ENCODE results near the gene CAMK2G.
"Not testable (repeated sequence)": the region's sequence is repeated elsewhere in the genome, so short reads cannot be mapped to it uniquely, and the experiment has no call there.

The CAMK2G gene

GRCh38 chr10:73894245-73894971 is 20.1 kb upstream of the CAMK2G start:
- Mint-ChIP-seq H3K4me3 (no peak overlapping the region), H3K4me1 (no peaks in the 10 kb centered on the region), H3K36me3 (no peaks in the 10 kb centered on the region), H3K27me3 (peaks cover 40% of the 10 kb centered on the region), H3K9me3 (no peaks in the 10 kb centered on the region), H3K27ac (no peak overlapping the region)
- no peak for DNase-seq
- CTCF ChIA-PET, result interaction anchor here (0.8 to 2.1 kb wide), 5 partner anchors 8 to 46 kb away, joined by 3 to 10 read pairs (median 6); no protein-coding TSS in a partner anchor

- CTCF ChIA-PET, result interaction anchor here (1.4 to 18.8 kb wide), 5 partner anchors 7 to 47 kb away, joined by 3 to 511 read pairs (median 9); no protein-coding TSS in a partner anchor
- peaks cover 32% of the 10 kb centered on the region for H3K27me3 Mint-ChIP-seq
- DNase-seq, result no peak
- H3K27ac Mint-ChIP-seq, result no peak overlapping the region
- H3K4me3 Mint-ChIP-seq, result no peak overlapping the region
- H3K4me1 Mint-ChIP-seq, result no peaks in the 10 kb centered on the region
- H3K36me3 Mint-ChIP-seq, result no peaks in the 10 kb centered on the region
- H3K9me3 Mint-ChIP-seq, result no peaks in the 10 kb centered on the region
These were observed 19.1 kb upstream of the CAMK2G start for GRCh38 chr10:73893426-73893825.

GRCh38 chr10:73892310-73893030 is 18.1 kb upstream of the CAMK2G start:
- no peak overlapping the region for H3K27ac Mint-ChIP-seq
- H3K27me3 Mint-ChIP-seq, result peaks cover 27% of the 10 kb centered on the region
- no peak overlapping the region for H3K4me3 Mint-ChIP-seq
- CTCF ChIA-PET, result interaction anchor here (0.8 to 18.8 kb wide), 6 partner anchors 12 to 188 kb away, joined by 3 to 511 read pairs (median 6); no protein-coding TSS in a partner anchor
- H3K4me1 Mint-ChIP-seq, result no peaks in the 10 kb centered on the region
- DNase-seq, result no peak
- no peaks in the 10 kb centered on the region for H3K9me3 Mint-ChIP-seq
- no peaks in the 10 kb centered on the region for H3K36me3 Mint-ChIP-seq

- CTCF ChIA-PET, result interaction anchor here (0.6 to 18.8 kb wide), 7 partner anchors 9 to 189 kb away, joined by 3 to 511 read pairs (median 3); no protein-coding TSS in a partner anchor
- H3K27ac Mint-ChIP-seq, result no peak overlapping the region
- no peak overlapping the region for H3K4me3 Mint-ChIP-seq
- H3K9me3 Mint-ChIP-seq, result no peaks in the 10 kb centered on the region
- H3K36me3 Mint-ChIP-seq, result no peaks in the 10 kb centered on the region
- no peak for DNase-seq
- peaks cover 2% of the 10 kb centered on the region for H3K4me1 Mint-ChIP-seq
- peaks cover 34% of the 10 kb centered on the region for H3K27me3 Mint-ChIP-seq
These were observed 17.2 kb upstream of the CAMK2G start for GRCh38 chr10:73891540-73891939.

- not testable (repeated sequence) for H3K36me3 Mint-ChIP-seq, H3K4me3 Mint-ChIP-seq, H3K27ac Mint-ChIP-seq, H3K4me1 Mint-ChIP-seq, H3K9me3 Mint-ChIP-seq, DNase-seq
- CTCF ChIA-PET, result interaction anchor here (0.8 to 18.8 kb wide), 7 partner anchors 9 to 190 kb away, joined by 3 to 511 read pairs (median 4); no protein-coding TSS in a partner anchor
- H3K27me3 Mint-ChIP-seq, result peaks cover 34% of the 10 kb centered on the region
These were observed 16.5 kb upstream of the CAMK2G start for GRCh38 chr10:73890830-73891229.

GRCh38 chr10:73890261-73890660 is 15.9 kb upstream of the CAMK2G start:
- no peak overlapping the region for H3K4me3 Mint-ChIP-seq
- no peak for DNase-seq
- H3K27me3 Mint-ChIP-seq, result peaks cover 34% of the 10 kb centered on the region
- no peaks in the 10 kb centered on the region for H3K9me3 Mint-ChIP-seq
- H3K4me1 Mint-ChIP-seq, result peaks cover 2% of the 10 kb centered on the region
- H3K27ac Mint-ChIP-seq, result no peak overlapping the region
- no peaks in the 10 kb centered on the region for H3K36me3 Mint-ChIP-seq
- CTCF ChIA-PET, result interaction anchor here (0.6 to 18.8 kb wide), 8 partner anchors 9 to 1345 kb away, joined by 3 to 511 read pairs (median 5); partner anchors contain the start of gene COMTD1

GRCh38 chr10:73889416-73889815 is 15.1 kb upstream of the CAMK2G start:
- H3K9me3 Mint-ChIP-seq, H3K27ac Mint-ChIP-seq, H3K4me3 Mint-ChIP-seq, DNase-seq, H3K4me1 Mint-ChIP-seq, H3K36me3 Mint-ChIP-seq: not testable (repeated sequence)
- CTCF ChIA-PET, result interaction anchor here (0.6 to 18.8 kb wide), 12 partner anchors 10 to 1346 kb away, joined by 3 to 511 read pairs (median 6); partner anchors contain the start of genes COMTD1 and PLAU
- H3K27me3 Mint-ChIP-seq, result peaks cover 31% of the 10 kb centered on the region

GRCh38 chr10:73889014-73889413 is 14.7 kb upstream of the CAMK2G start:
- Mint-ChIP-seq H3K27me3 (peaks cover 30% of the 10 kb centered on the region), H3K4me3 (no peak overlapping the region), H3K36me3 (no peaks in the 10 kb centered on the region), H3K4me1 (peaks cover 2% of the 10 kb centered on the region), H3K9me3 (no peaks in the 10 kb centered on the region), H3K27ac (no peak overlapping the region)
- no peak for DNase-seq
- CTCF ChIA-PET, result interaction anchor here (0.7 to 18.8 kb wide), 11 partner anchors 10 to 345 kb away, joined by 3 to 511 read pairs (median 5); partner anchors contain the start of gene PLAU

GRCh38 chr10:73888514-73888913 is 14.2 kb upstream of the CAMK2G start:
- no peaks in the 10 kb centered on the region for H3K9me3 Mint-ChIP-seq
- no peak overlapping the region for H3K27ac Mint-ChIP-seq
- DNase-seq, result no peak
- no peaks in the 10 kb centered on the region for H3K36me3 Mint-ChIP-seq
- peaks cover 28% of the 10 kb centered on the region for H3K27me3 Mint-ChIP-seq
- H3K4me1 Mint-ChIP-seq, result peaks cover 2% of the 10 kb centered on the region
- CTCF ChIA-PET, result interaction anchor here (0.7 to 18.8 kb wide), 11 partner anchors 9 to 215 kb away, joined by 3 to 511 read pairs (median 5); partner anchors contain the start of gene PLAU
- H3K4me3 Mint-ChIP-seq, result no peak overlapping the region

- Mint-ChIP-seq H3K4me3 (no peak overlapping the region), H3K4me1 (peaks cover 2% of the 10 kb centered on the region), H3K27ac (no peak overlapping the region), H3K9me3 (no peaks in the 10 kb centered on the region), H3K36me3 (no peaks in the 10 kb centered on the region), H3K27me3 (peaks cover 24% of the 10 kb centered on the region)
- DNase-seq, result no peak
- CTCF ChIA-PET, result interaction anchor here (0.5 to 18.8 kb wide), 24 partner anchors 8 to 218 kb away, joined by 3 to 511 read pairs (median 5); no protein-coding TSS in a partner anchor
These were observed 13.1 kb upstream of the CAMK2G start for GRCh38 chr10:73887294-73888039.

- H3K4me3 Mint-ChIP-seq, result no peak overlapping the region
- CTCF ChIA-PET, result interaction anchor here (0.6 to 18.8 kb wide), 50 partner anchors 7 to 348 kb away, joined by 3 to 511 read pairs (median 4); partner anchors contain the start of gene PLAU
- no peaks in the 10 kb centered on the region for H3K36me3 Mint-ChIP-seq
- H3K4me1 Mint-ChIP-seq, result peaks cover 2% of the 10 kb centered on the region
- peaks cover 21% of the 10 kb centered on the region for H3K27me3 Mint-ChIP-seq
- no peak for DNase-seq
- H3K9me3 Mint-ChIP-seq, result no peaks in the 10 kb centered on the region
- H3K27ac Mint-ChIP-seq, result no peak overlapping the region
These were observed 12.4 kb upstream of the CAMK2G start for GRCh38 chr10:73886661-73887293.

- CTCF ChIA-PET, result interaction anchor here (0.6 to 18.8 kb wide), 43 partner anchors 8 to 348 kb away, joined by 3 to 511 read pairs (median 4); partner anchors contain the start of gene PLAU
- no peak overlapping the region for H3K27ac Mint-ChIP-seq
These were observed 11.8 kb upstream of the CAMK2G start for GRCh38 chr10:73886085-73886529.

GRCh38 chr10:73884017-73884416 is 9.7 kb upstream of the CAMK2G start:
- Mint-ChIP-seq H3K27me3 (peaks cover 25% of the 10 kb centered on the region), H3K4me1 (peaks cover 16% of the 10 kb centered on the region), H3K9me3 (no peaks in the 10 kb centered on the region), H3K36me3 (no peaks in the 10 kb centered on the region), H3K4me3 (no peak overlapping the region), H3K27ac (no peak overlapping the region)
- no peak for DNase-seq
- CTCF ChIA-PET, result interaction anchor here (0.7 to 18.8 kb wide), 4 partner anchors 33 to 68 kb away, joined by 3 to 511 read pairs (median 204); no protein-coding TSS in a partner anchor

More at GRCh38 chr10:73886085-73886529, 11.8 kb upstream of the CAMK2G start:
- H3K4me1 Mint-ChIP-seq, result peaks cover 2% of the 10 kb centered on the region
- H3K27me3 Mint-ChIP-seq, result peaks cover 18% of the 10 kb centered on the region
- DNase-seq, result peak; percentile 77
- no peak overlapping the region for H3K4me3 Mint-ChIP-seq
- H3K9me3 Mint-ChIP-seq, result no peaks in the 10 kb centered on the region
- H3K36me3 Mint-ChIP-seq, result no peaks in the 10 kb centered on the region
